ENCODE measurements around the gene DAND5.

DAND5 gene

GRCh38 chr19:12994701-12995595 is 25.6 kb downstream of the DAND5 start, which contains the start of gene NFIX:
TSS of gene NFIX (plus strand) at chr19:12995475. CDS start at chr19:12995838, 363 bp downstream.
- peak; percentile 38 for DNase-seq

DNA sequence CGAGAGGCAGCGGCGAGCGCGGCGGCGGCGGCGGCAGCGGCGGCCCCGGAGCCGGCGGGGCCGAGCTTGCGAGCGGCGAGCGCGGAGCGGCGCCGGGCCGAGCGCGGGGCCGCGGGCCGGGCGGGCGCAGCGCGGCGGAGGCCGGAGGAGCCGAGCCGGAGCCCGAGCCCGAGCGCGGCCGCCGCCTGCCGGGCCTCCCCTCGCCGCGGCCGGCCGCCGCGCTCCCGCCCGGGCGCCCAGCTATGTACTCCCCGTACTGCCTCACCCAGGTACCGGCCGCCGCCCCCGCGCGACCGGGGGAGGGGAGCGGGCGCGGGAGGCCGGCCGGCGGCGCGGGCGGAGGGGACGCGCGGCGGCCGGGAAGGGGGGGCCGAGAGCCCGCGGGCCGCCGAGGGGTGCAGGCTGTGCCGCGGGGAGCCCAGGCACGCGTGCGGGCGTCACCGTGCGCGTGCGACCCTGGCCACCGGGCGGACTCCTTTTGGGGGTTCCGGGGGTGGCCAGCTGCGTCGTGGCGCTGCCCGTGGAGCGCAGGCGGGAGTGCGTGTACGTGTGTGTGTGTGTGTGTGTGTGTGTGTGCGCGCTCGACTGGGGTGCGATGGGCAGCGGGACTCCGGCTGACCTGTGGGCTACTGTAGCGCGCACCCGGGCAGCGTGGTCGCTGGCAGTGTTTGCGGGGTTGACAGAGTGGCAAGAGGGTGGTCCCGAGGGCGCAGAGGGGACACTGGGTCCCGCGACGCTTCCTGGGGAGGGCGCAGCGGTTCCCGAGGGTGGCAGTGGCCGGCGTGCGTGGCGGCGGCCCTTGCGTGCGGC is 26.4 kb downstream of the DAND5 start:
- no peak for DNase-seq

DNA sequence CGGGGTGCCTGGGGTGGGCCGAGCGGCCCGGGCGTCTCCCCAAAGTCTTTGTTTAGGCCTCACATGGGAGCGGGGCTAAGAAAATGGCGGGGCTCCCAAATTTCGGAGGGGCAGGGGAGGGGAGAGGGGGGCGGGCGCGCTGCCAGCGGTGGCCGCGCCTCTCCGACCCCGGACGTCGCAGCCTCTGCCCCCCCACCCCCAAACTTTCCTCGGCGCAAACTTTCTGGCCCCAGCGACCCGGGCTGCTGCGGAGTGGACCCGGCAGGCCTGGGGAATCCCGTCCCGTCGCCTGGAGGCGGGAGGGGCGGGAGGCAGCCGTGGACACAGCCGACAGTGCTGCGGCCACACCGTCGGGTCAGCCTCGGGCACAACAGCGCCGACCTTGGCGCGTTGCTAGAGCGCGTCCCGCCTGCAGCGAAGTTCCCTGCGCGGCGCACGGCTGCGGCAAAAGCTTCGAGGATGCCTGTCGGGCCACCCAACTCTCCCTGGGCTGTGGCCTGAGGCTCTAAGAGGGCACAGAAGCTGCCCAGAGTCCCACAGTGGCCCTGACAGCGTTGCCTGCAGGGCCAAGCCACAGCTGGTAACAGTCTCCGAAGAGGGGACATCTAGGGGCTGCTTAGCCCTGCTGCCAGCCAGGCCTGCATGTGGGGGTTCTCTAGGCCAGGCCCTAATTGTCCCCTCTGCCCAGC is 27.2 kb downstream of the DAND5 start:
- DNase-seq: no peak

DNA sequence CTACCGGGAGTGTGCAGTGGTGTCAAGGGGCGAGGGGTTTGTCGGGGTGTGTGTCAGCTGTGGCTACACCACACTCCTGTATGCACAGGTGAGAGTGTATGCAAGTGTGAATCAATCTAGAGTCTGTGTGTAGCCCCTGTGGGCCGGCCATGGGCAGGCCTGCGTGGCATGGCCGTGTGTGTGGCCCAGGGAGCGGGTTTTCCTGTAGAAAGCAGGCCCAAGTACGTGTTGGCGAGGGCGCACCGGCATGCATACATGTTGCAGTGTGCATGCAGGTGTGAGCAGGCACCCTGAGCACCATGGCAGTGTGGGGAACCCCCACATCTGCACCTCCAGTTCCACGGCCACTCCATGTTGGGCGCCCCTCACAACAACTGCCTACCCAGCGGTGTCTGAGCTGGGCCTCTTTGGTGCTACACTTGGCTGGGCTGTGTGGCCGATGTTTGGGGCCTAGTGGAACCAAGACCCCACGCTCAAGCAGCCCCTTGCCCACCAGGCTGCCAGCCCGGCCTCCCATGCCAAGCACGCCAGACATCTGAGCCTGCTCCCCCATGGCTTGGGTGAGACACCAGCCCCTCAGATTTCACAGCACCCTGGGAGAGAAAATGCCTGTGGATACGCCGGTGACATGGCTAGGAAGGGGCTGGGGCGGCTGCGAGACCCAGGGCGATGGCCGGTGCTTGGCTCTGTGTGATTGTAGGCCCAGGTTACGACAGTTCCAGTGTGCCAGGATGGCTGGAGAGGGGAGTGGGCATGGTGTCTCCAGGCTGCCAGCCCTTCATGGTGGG is 28.0 kb downstream of the DAND5 start:
- no peak for DNase-seq

DNA sequence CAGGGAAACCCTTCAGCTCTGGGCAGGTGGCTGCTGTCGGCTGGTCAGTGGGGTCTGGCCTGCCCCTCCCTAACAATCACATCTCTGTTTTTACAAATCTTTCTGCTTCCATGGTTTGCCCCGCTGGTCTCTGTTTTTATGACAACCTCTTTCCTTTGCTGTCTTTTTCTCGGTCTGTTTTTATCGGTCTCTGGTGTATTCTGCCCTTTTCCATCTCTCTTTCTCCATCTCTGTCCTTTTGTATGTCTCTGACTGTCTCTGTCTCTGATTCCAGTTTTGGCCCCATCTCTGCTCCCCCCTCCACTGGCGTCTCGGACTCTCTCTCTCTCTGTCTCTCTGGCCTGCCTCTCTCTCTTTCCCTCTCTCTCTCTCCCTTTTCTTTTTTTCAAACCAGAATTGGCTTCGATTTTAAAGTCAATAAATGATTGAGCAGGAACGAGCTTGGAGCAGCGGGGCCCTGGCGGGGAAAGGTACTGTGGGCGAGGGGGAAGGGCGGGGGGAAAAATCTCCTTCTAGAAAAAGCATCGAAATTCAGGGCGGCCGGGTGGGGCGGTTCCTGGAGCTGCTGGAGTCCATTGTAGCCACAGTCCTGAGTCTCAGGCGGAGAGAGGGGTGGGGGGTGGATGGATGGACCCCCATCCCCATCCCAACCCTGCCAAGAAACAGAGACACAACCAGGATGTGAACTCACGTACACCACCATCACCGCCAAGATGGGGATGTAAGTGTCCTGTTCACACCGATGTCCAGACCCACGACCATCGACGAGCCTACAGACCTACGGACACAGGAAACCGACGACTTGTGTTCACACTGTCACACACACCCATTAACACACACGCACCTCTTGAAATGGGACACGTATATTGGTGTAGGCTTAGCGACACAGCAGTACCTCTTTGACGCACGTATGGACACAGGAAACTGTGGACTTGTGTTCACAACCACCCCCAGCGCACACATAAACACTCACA is 28.9 kb downstream of the DAND5 start:
- no peak for DNase-seq

DNA sequence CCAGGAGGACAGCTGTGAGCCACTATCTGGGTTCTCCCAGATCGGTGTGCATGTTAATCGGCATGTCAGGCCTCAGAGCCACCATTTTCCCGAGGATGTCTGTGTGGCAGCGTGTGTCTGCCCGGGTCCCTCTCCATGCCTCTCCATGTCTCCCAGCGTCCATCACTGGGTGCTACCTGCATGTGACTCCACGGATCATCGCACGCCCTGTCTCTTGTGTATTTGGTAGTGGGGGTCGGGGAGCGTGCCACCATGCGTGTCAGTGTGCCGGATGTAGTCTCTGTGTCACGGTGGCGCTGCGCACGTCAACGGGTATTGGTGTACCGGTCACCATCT is 31.8 kb downstream of the DAND5 start:
- no peak for DNase-seq

DNA sequence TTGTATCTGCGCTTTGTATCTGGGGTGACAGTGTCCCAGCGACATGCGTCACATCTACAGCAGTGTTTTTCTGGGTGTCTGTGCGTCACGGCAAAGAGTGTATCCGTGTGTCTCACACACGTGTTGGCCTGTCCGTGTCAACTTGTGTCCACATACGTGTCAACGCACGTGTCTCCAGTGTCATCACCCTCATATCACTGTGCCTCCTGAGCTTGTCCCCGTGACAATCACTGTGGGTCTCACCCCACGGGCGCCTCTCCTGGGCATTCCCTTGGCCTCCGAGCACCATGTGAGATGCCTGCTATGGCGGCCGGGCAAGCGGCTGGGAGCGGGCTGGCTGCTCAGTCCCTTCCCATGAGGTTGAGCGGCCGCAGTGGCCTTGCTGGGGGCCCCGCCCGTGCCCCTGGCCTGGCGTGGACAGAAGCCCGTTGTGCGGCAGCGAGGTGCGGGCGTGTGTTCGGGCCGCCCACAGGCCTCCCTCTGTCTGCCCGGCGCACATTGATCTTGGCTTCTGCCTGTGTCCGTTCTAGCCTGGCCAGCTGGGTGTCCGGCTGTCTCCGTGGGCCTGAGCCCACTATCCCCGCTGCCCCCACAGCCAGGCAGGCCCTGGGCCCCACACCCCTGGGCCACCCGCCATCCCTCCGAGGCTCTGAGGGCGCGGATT is 32.3 kb downstream of the DAND5 start:
- DNase-seq: no peak

DNA sequence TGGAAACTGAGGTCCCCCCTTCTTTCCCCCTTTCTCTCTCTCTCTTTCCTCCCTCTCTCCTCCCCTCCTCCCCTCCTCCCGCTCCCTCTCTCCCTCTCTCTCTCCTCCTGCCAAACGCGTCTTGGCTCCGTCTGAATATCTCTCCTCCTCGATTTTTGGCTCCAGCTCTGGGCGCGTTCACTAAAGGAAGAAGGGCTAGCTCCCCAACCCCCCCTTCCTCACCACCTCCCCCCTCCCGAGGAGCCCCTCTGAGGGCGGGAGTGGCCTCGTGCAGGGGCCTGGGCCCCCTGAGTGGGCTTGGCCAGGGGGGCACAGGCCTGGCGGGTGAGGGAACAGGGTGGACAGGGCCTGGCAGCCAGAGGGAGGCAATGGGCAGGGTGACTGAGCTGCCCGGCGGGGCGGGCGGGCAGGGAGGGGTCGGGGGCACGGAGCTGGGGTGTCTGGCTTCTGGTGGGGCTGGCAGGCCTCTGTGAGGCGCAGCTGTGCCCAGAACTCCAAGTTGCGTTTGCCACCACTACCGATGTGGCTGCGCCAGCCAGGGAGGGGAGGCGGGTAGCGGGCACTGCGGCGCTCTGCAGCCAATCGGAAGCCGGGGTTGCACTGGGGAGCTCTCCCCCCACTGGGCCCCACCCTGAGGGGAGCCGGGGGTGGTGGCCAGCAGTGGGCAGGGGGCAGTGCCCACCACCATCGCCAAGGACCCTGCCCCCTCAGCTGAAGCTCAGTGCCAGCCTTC is 33.0 kb downstream of the DAND5 start:
- no peak for DNase-seq

DNA sequence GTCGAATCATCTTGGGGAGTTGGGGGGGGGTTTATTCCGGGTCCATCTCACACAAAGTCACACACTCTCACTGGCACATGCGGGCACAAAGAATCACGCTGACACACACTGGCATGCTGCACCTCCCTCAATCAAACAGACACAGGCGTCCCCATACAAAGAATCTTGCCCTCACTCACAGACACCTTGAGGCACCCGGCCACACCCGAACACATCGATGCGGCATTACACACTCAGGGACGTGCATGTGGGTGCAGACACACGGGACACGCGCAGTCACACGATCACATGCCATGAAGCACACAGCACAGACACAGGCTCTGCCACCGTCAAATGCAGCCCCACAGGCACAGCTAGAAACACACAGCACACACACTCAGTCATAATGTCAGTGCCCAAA is 33.7 kb downstream of the DAND5 start:
- DNase-seq: no peak

DNA sequence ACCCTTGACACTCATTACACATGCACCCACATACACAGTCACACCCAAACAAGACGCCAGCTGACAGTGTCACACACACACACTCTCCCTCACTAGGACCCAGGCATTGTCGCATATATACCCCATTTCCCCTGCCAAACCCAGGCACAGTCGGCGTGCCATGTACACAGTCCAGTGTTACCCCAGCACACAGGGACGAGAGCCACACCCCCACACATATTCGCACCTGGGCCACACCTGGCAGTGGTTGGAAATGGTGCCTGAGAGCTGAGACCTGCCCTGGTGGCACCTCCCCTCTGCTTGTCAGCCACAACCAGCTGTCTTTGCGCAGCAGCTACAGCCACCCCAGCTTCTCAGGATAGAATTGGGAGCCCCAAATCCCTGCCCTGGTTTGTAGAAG is 34.9 kb downstream of the DAND5 start:
- DNase-seq: no peak

- DNase-seq: no peak
Measured at GRCh38 chr19:13005253-13005652, 35.9 kb downstream of the DAND5 start.

GRCh38 chr19:13005861-13006370 is 36.5 kb downstream of the DAND5 start:
- DNase-seq: no peak

GRCh38 chr19:13006431-13007281 is 37.3 kb downstream of the DAND5 start:
- DNase-seq: no peak

DNA sequence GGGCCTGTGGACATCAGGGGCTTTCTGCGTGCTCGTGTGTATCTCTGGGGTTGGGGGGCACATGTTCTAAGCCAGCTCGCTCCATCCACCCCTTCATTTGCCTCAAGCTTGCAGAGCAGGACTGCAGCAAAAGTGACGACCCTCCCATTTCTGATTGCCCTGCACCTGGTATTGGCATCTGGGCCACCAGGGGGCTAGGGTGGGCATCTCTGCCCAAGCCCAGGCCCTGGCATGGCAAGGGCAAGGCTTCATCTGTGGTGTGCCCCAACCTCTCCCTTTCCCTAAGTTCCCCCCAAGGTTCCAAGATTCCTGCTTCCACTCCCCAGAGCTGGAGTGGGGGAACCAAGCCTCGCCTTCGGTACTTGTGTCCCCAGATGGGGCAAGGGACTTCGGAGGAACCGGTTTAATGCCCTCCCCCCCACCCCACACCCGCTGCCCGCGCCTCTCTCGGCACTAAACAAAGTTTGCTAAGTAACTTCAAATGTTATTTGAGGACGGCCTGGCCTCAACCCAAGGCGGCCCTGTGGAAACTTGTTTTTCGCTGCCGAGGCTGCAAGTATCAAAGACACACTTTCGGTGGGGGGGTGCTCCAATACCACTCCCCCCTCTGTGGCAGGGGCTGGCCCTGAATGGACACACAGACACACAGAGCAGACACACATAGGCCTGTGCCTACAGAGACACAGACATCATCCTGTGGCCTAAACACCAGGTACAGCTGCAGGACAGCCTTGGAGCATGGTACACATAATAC is 38.1 kb downstream of the DAND5 start:
- no peak for DNase-seq

GRCh38 chr19:13008926-13009787 is 39.8 kb downstream of the DAND5 start:
- DNase-seq: no peak

- no peak for DNase-seq
Measured at GRCh38 chr19:13010038-13010991, 40.9 kb downstream of the DAND5 start.
